ENCODE results near the gene DCAF11. TPM values are rescaled to one million over a fixed set of nuclear protein-coding genes. Genes with fewer than 3 reads are reported as not detected.

Gene DCAF11
- total and polyA plus RNA-seq, 10 donors, result 28.7 to 110 (median 76.7) TPM

DNA sequence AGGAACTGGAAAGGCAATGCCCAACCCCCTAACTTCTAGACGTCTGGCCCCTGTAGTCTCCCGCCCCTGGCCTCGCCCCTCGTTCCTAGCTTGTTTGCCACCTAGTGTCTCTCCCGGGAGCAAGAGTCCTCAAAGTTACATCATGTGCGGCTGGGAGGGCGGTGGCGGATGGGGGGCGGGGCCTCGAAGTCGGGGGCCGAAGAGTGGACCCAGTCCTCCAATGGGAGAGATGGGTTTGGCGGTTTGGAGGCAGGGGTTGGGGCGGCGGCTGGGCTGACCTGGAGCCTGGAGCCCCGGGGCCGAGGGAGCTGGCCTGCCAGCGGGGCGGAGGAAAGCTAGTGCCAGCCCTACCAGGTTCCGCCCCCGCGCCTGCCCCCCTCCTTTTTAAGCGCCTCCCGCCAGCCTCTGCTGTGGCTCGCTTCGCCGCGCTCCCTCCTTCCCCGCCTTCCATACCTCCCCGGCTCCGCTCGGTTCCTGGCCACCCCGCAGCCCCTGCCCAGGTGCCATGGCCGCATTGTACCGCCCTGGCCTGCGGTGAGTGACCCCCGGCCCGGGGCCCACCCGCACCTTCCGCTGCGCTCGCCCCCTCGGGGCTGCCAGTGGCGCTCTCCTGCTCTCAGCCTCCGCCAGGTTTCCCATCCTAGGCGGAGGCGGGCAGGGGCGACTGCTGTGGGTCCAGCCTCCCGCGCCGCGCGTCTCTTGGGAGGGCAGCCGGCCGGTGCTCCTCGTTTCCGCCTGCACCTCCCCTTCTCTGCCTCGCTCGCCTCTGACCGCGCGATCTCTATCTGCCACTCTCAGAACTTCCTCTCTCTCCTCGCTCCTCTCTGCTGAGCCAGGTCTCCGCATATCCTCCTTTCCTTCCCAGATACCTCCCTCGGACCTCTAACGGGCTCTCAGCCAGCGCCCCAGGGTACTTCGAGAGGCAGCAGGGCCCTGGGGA is 20.4 kb upstream of the DCAF11 start, which contains the start of gene PCK2:
TSS of gene PCK2 (plus strand) at position 411 of the 940 bp plus-strand sequence. CDS start at position 506, 95 bp downstream.
- intact Hi-C loops (cut with DNase I; ENCODE audit: low total_unique reads), result loop anchor here (5.0 kb wide), 1 partner anchor 82 kb away; no protein-coding TSS in a partner anchor
- WGBS, 5 donors, result 0 to 1% (median 0%) methylated on average over 55 to 68 of the region's 68 CpGs

DNA sequence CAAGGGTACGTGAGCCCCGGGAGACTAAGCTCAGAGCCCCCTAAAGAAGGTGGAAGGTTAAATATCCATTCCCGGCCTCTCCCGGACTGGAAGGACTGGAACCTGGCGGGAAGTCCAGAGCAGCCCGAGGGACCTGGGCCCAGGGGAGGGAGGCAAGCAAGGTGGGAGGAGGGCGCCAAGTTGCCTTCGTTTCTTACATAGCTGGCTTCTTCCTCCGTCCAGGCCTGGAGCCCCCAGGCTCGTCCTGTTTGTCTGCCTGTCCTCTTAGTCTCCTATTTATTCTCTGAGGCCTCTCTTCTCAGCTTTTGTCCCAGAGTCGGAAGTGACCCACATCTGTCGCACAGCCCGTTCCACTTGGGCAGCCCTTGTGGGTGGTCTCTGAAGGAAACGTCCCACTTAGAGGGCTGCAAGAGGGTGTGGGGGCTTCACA is 19.7 kb upstream of the DCAF11 start:
- 0 to 3% (median 3%) methylated on average over 12 to 14 of the region's 14 CpGs for WGBS, 5 donors
- intact Hi-C loops (cut with DNase I; ENCODE audit: low total_unique reads), result loop anchor here (5.0 kb wide), 1 partner anchor 83 kb away; no protein-coding TSS in a partner anchor
- TF ChIP-seq, protein P1, sequence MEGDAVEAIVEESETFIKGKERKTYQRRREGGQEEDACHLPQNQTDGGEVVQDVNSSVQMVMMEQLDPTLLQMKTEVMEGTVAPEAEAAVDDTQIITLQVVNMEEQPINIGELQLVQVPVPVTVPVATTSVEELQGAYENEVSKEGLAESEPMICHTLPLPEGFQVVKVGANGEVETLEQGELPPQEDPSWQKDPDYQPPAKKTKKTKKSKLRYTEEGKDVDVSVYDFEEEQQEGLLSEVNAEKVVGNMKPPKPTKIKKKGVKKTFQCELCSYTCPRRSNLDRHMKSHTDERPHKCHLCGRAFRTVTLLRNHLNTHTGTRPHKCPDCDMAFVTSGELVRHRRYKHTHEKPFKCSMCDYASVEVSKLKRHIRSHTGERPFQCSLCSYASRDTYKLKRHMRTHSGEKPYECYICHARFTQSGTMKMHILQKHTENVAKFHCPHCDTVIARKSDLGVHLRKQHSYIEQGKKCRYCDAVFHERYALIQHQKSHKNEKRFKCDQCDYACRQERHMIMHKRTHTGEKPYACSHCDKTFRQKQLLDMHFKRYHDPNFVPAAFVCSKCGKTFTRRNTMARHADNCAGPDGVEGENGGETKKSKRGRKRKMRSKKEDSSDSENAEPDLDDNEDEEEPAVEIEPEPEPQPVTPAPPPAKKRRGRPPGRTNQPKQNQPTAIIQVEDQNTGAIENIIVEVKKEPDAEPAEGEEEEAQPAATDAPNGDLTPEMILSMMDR (IDR thresholded peaks at IDR 0.05 in 8 of 11, conservative IDR thresholded peaks at IDR 0.05 in 3 of 11), result peak in 1 of 11 experiments; percentile 4
- no peak for TF ChIP-seq POLR2AphosphoS5 (IDR thresholded peaks at IDR 0.05)

More for the DNA sequence above, 20.4 kb upstream of the DCAF11 start, which contains the start of gene PCK2:
- H3K4me3 ChIP-seq, result peak within 1 kb of the TSS; percentile 63 to 91 (median 77)
- peak within 1 kb of the TSS; percentile 96 to 100 (median 99) for H3K27ac ChIP-seq
- no peaks in the 10 kb centered on the region for H3K27me3 ChIP-seq (replicated peaks in 1 of 7)
- peaks cover 0 to 27% (median 16%) of the 10 kb centered on the region in 6 donors for H3K36me3 ChIP-seq
- H3K4me1 ChIP-seq, result peaks cover 10 to 52% (median 34%) of the 10 kb centered on the region in 6 donors
- H3K9me3 ChIP-seq, result no peaks in the 10 kb centered on the region
- DNase-seq, result peak; percentile 96
- TF ChIP-seq POLR2AphosphoS5 (IDR thresholded peaks at IDR 0.05), result peak; percentile 89 to 90 (median 89)
- TF ChIP-seq, protein P1 (IDR thresholded peaks at IDR 0.05 in 8 of 11, conservative IDR thresholded peaks at IDR 0.05 in 3 of 11), result peak in 6 of 11 experiments; percentile 1 to 46 (median 18)
- peak in 1 of 3 donors; percentile 15 for TF ChIP-seq POLR2A (IDR thresholded peaks at IDR 0.05)

DNA sequence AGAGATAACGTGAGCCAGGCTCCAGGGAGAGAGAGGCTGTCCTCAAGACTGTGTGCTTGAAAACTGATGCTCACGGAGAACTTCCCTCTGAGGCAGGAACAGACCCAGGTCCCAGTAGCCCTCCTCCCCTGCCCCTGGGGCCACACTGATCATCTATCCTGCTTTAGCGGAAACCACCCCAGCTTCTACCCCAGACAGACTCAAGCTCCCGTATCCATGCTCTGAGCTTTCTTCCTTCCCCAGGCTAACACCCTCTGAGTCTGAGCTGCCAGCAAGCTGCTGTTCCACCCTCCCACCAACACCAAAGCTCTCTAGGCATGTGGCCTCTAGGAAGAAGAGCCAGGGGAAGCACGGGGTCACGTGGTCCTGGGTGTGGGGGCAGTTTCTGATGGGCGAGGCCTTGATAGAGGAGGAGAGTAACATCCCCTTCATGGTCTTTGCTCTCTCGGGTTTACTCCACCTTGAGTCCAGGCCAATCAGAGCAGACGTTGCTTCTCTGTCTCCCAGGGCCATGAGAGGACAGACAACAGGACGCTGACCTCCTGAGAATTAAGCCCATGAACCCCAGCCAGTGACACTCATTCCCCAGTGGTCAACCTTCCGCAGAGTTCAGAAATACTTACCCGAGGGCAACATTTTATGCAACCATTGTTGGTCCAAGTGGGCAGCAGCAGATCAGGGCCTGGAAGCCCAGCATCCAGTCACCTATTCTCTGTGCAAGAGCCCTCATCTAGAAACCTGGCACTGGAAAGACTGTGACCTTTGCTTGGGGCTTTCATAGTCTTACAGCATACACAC is 19.1 kb upstream of the DCAF11 start:
- H3K36me3 ChIP-seq, result peaks cover 0 to 40% (median 29%) of the 10 kb centered on the region in 6 donors
- intact Hi-C loops (cut with DNase I; ENCODE audit: low total_unique reads), result no loop called here
- DNase-seq, result peak; percentile 92
- WGBS, 5 donors, result 19 to 34% (median 30%) methylated on average over 11 to 12 of the region's 12 CpGs
- H3K9me3 ChIP-seq, result no peaks in the 10 kb centered on the region
- H3K4me1 ChIP-seq, result peaks cover 10 to 52% (median 31%) of the 10 kb centered on the region in 6 donors
- H3K4me3 ChIP-seq, result peak overlapping the region; percentile 63 to 91 (median 77)
- H3K27ac ChIP-seq, result peak overlapping the region; percentile 96 to 100 (median 99)
- peak in 2 of 3 donors; percentile 87 to 91 for TF ChIP-seq POLR2AphosphoS5 (IDR thresholded peaks at IDR 0.05)
- TF ChIP-seq, protein P1 (IDR thresholded peaks at IDR 0.05 in 8 of 11, conservative IDR thresholded peaks at IDR 0.05 in 3 of 11), result peak in 1 of 11 experiments; percentile 5
- no peak for TF ChIP-seq POLR2A (IDR thresholded peaks at IDR 0.05)
- no peaks in the 10 kb centered on the region for H3K27me3 ChIP-seq (replicated peaks in 1 of 7)

More for the DNA sequence above, 19.7 kb upstream of the DCAF11 start:
- Histone ChIP-seq H3K4me1 (peaks cover 10 to 52% (median 34%) of the 10 kb centered on the region in 6 donors), H3K9me3 (no peaks in the 10 kb centered on the region), H3K4me3 (peak overlapping the region; percentile 63 to 91 (median 77)), H3K27me3 (replicated peaks in 1 of 7) (no peaks in the 10 kb centered on the region), H3K27ac (peak overlapping the region; percentile 96 to 100 (median 99)), H3K36me3 (peaks cover 0 to 34% (median 23%) of the 10 kb centered on the region in 6 donors)
- peak; percentile 83 for DNase-seq
